Measurements from ENCODE around the gene FNBP1L. TPM values are rescaled to one million over a fixed set of nuclear protein-coding genes. Genes with fewer than 3 reads are reported as not detected.

Gene FNBP1L
- total RNA-seq, 1 experiment from 2014 or later = 33.4 TPM

- Histone ChIP-seq H3K4me3 (ENCODE audit: low read depth, low read length) (no peak overlapping the region), H3K9me3 (no peaks in the 10 kb centered on the region), H3K27me3 (replicated peaks; ENCODE audit: control insufficient read depth, insufficient read depth, low read length) (no peaks in the 10 kb centered on the region), H3K36me3 (ENCODE audit: control insufficient read depth, insufficient read depth, low read length) (no peaks in the 10 kb centered on the region), H3K4me1 (peaks cover 24% of the 10 kb centered on the region)
- H3K9me3 Mint-ChIP-seq (ENCODE audit: unreplicated experiment) = no peaks in the 10 kb centered on the region
- no peak overlapping the region for H3K27ac Mint-ChIP-seq (ENCODE audit: unreplicated experiment)
- intact Hi-C loops (cut with micrococcal nuclease; ENCODE audit: unreplicated experiment) = no loop called here
- no peak for TF ChIP-seq CTCF (IDR thresholded peaks at IDR 0.05; ENCODE audit: insufficient read depth in 1 of 2, low read depth in 1 of 2, low read length in 1 of 2, severe bottlenecking in 1 of 2, unreplicated experiment in 1 of 2)
- BruUV-seq (replicated peaks) = no TSS peak
- no peak overlapping the region for H3K4me3 Mint-ChIP-seq (ENCODE audit: unreplicated experiment)
- H3K4me1 Mint-ChIP-seq (ENCODE audit: low read depth, unreplicated experiment) = peaks cover 29% of the 10 kb centered on the region
- ChIA-PET POLR2A (no interaction called here), CTCF (no interaction called here)
- no peak for DNase-seq
- no peaks in the 10 kb centered on the region for H3K27me3 Mint-ChIP-seq (ENCODE audit: insufficient read depth, unreplicated experiment)
- peaks cover 6% of the 10 kb centered on the region for H3K36me3 Mint-ChIP-seq (ENCODE audit: insufficient read depth, unreplicated experiment)
Measured at GRCh38 chr1:93597709-93598108, 149.8 kb downstream of the FNBP1L start.

- H3K27me3 ChIP-seq (replicated peaks; ENCODE audit: control insufficient read depth, insufficient read depth, low read length) = no peaks in the 10 kb centered on the region
- Mint-ChIP-seq H3K9me3 (ENCODE audit: unreplicated experiment) (no peaks in the 10 kb centered on the region), H3K27me3 (ENCODE audit: insufficient read depth, unreplicated experiment) (no peaks in the 10 kb centered on the region), H3K36me3 (ENCODE audit: insufficient read depth, unreplicated experiment) (peaks cover 6% of the 10 kb centered on the region), H3K27ac (ENCODE audit: unreplicated experiment) (no peak overlapping the region), H3K4me3 (ENCODE audit: unreplicated experiment) (no peak overlapping the region), H3K4me1 (ENCODE audit: low read depth, unreplicated experiment) (peaks cover 29% of the 10 kb centered on the region)
- no peak overlapping the region for H3K4me3 ChIP-seq (ENCODE audit: low read depth, low read length)
- no peak for DNase-seq
- H3K36me3 ChIP-seq (ENCODE audit: control insufficient read depth, insufficient read depth, low read length) = no peaks in the 10 kb centered on the region
- peaks cover 21% of the 10 kb centered on the region for H3K4me1 ChIP-seq
- no peak for TF ChIP-seq CTCF (IDR thresholded peaks at IDR 0.05; ENCODE audit: insufficient read depth in 1 of 2, low read depth in 1 of 2, low read length in 1 of 2, severe bottlenecking in 1 of 2, unreplicated experiment in 1 of 2)
- no peaks in the 10 kb centered on the region for H3K9me3 ChIP-seq
- POLR2A ChIA-PET = no interaction called here
- CTCF ChIA-PET = no interaction called here
- no TSS peak for BruUV-seq (replicated peaks)
- intact Hi-C loops (cut with micrococcal nuclease; ENCODE audit: unreplicated experiment) = no loop called here
Measured at GRCh38 chr1:93598396-93598795, 150.5 kb downstream of the FNBP1L start.

GRCh38 chr1:93598861-93599439 lies 151.0 kb downstream of the FNBP1L start:
- H3K36me3 ChIP-seq (ENCODE audit: control insufficient read depth, insufficient read depth, low read length) = no peaks in the 10 kb centered on the region
- no TSS peak for BruUV-seq (replicated peaks)
- intact Hi-C loops (cut with micrococcal nuclease; ENCODE audit: unreplicated experiment) = no loop called here
- CTCF ChIA-PET = no interaction called here
- no peaks in the 10 kb centered on the region for H3K9me3 ChIP-seq
- Mint-ChIP-seq H3K4me1 (ENCODE audit: low read depth, unreplicated experiment) (peaks cover 23% of the 10 kb centered on the region), H3K27me3 (ENCODE audit: insufficient read depth, unreplicated experiment) (no peaks in the 10 kb centered on the region), H3K9me3 (ENCODE audit: unreplicated experiment) (no peaks in the 10 kb centered on the region), H3K36me3 (ENCODE audit: insufficient read depth, unreplicated experiment) (peaks cover 6% of the 10 kb centered on the region), H3K27ac (ENCODE audit: unreplicated experiment) (peak overlapping the region; percentile 36), H3K4me3 (ENCODE audit: unreplicated experiment) (no peak overlapping the region)
- H3K27me3 ChIP-seq (replicated peaks; ENCODE audit: control insufficient read depth, insufficient read depth, low read length) = no peaks in the 10 kb centered on the region
- DNase-seq = no peak
- POLR2A ChIA-PET = no interaction called here
- H3K4me1 ChIP-seq = peaks cover 21% of the 10 kb centered on the region
- H3K4me3 ChIP-seq (ENCODE audit: low read depth, low read length) = no peak overlapping the region
- TF ChIP-seq CTCF (IDR thresholded peaks at IDR 0.05; ENCODE audit: insufficient read depth in 1 of 2, low read depth in 1 of 2, low read length in 1 of 2, severe bottlenecking in 1 of 2, unreplicated experiment in 1 of 2) = no peak

Data from Caco-2 (cell line).